GM23338 (cell line): ENCODE results near the gene RPLP1. TPM values are rescaled to one million over a fixed set of nuclear protein-coding genes. Genes with fewer than 3 reads are reported as not detected.

Experiments
- ATAC-seq: fragments of 200-7000 bp; cut with Tn5 transposase; 3 replicates; pipeline ENCODE4 v1.9.1; 2020
- DNase-seq: peaks from one replicate; pipeline ENCODE4 v3.0.0-alpha.2; 2015; ENCODE audit warnings: low spot score
- H2AFZ ChIP-seq: fragments of 200-600 bp; sonication (generic); 2 replicates; pipeline ENCODE4 v1.8.0; 2016; ENCODE audit warnings: antibody characterized with exemption, mild to moderate bottlenecking, moderate library complexity
- H3F3A ChIP-seq: fragments of 200-600 bp; sonication (generic); replicated peaks from 2 replicates; pipeline ENCODE4 v1.8.0; 2017; ENCODE audit warnings: antibody characterized with exemption, mixed run types, low read depth
- H3K27ac ChIP-seq: fragments of 200-600 bp; sonication (generic); 2 replicates; pipeline ENCODE4 v1.6.1; 2016; ENCODE audit warnings: low read depth
- H3K27me3 ChIP-seq: fragments of 200-600 bp; sonication (generic); 2 replicates; pipeline ENCODE4 v1.8.0; 2016; ENCODE audit warnings: mild to moderate bottlenecking, mixed run types, moderate library complexity; ENCODE audit not compliant: insufficient read depth
- H3K36me3 ChIP-seq: fragments of 200-600 bp; sonication (generic); 2 replicates; pipeline ENCODE4 v1.8.0; 2016; ENCODE audit warnings: mild to moderate bottlenecking; ENCODE audit not compliant: insufficient read depth
- H3K4me1 ChIP-seq: fragments of 200-600 bp; sonication (generic); 2 replicates; pipeline ENCODE4 v1.8.0; 2016; ENCODE audit warnings: mild to moderate bottlenecking, moderate library complexity; ENCODE audit not compliant: insufficient read depth
- H3K4me2 ChIP-seq: fragments of 200-600 bp; sonication (generic); 2 replicates; pipeline ENCODE4 v1.7.1; 2017; ENCODE audit warnings: mixed run types
- H3K4me3 ChIP-seq: fragments of 200-600 bp; sonication (generic); 2 replicates; pipeline ENCODE4 v1.6.1; 2016; ENCODE audit warnings: mixed run types
- H3K79me2 ChIP-seq: fragments of 200-600 bp; sonication (generic); replicated peaks from 2 replicates; pipeline ENCODE4 v1.8.0; 2017; ENCODE audit warnings: mild to moderate bottlenecking; ENCODE audit not compliant: insufficient read depth
- H3K9me2 ChIP-seq: fragments of 200-600 bp; sonication (generic); 2 replicates; pipeline ENCODE4 v1.8.0; 2017; ENCODE audit not compliant: insufficient read depth
- H4K20me1 ChIP-seq: fragments of 200-600 bp; sonication (generic); replicated peaks from 2 replicates; pipeline ENCODE4 v1.8.0; 2017; ENCODE audit warnings: mild to moderate bottlenecking; ENCODE audit not compliant: insufficient read depth
- H3K27ac Mint-ChIP-seq: 2 replicates; pipeline ENCODE4 v1.8.0; 2020; ENCODE audit warnings: inconsistent platforms, mild to moderate bottlenecking, moderate library complexity, mixed read lengths
- H3K27me3 Mint-ChIP-seq: 3 replicates; pipeline ENCODE4 v1.8.0; 2022; ENCODE audit warnings: low read depth, mild to moderate bottlenecking, moderate library complexity, mixed read lengths, inconsistent platforms; ENCODE audit not compliant: insufficient read depth, poor library complexity
- H3K36me3 Mint-ChIP-seq: 3 replicates; pipeline ENCODE4 v1.8.0; 2021; ENCODE audit warnings: low read depth, mild to moderate bottlenecking, inconsistent platforms, moderate library complexity, mixed read lengths
- H3K4me1 Mint-ChIP-seq: 3 replicates; pipeline ENCODE4 v1.8.0; 2020; ENCODE audit warnings: mild to moderate bottlenecking, inconsistent platforms, mixed read lengths
- H3K4me3 Mint-ChIP-seq: 3 replicates; pipeline ENCODE4 v1.8.0; 2021; ENCODE audit warnings: moderate library complexity, mild to moderate bottlenecking, inconsistent platforms, mixed read lengths
- H3K9me3 Mint-ChIP-seq: 3 replicates; pipeline ENCODE4 v1.8.0; 2020; ENCODE audit warnings: moderate library complexity, mild to moderate bottlenecking, inconsistent platforms, mixed read lengths
- CREB1 ChIP-seq: fragments of 250-450 bp; sonication (Bioruptor Pico); IDR thresholded peaks from 2 replicates; pipeline ENCODE4 v1.5.0; 2020; ENCODE audit warnings: low read depth, mild to moderate bottlenecking, moderate library complexity
- CTCF ChIP-seq, 2 experiments: fragments of 200-600 bp in 1 of 2; sonication (generic) in 1 of 2; conservative IDR thresholded peaks; 2 replicates each; pipeline versions ENCODE4 v1.5.1 to v1.6.1; 2016 to 2017; ENCODE audit warnings: antibody characterized with exemption in 2 of 2, low read depth in 2 of 2, mild to moderate bottlenecking in 2 of 2, moderate library complexity in 1 of 2
- ETS1 ChIP-seq: IDR thresholded peaks from 2 replicates; pipeline ENCODE4 v1.6.1; 2016; ENCODE audit warnings: antibody characterized with exemption
- EZH2 ChIP-seq: fragments of 200-600 bp; sonication (generic); IDR thresholded peaks from one replicate; pipeline ENCODE4 v1.8.0; 2017; ENCODE audit warnings: antibody characterized with exemption, mild to moderate bottlenecking, low read depth; ENCODE audit not compliant: unreplicated experiment
- EZH2phosphoT487 ChIP-seq: fragments of 200-600 bp; sonication (generic); IDR thresholded peaks from one replicate; pipeline ENCODE4 v1.8.1; 2018; ENCODE audit warnings: antibody characterized with exemption; ENCODE audit not compliant: unreplicated experiment
- JUNB ChIP-seq: IDR thresholded peaks from one replicate; pipeline ENCODE4 v1.6.1; 2016; ENCODE audit warnings: antibody characterized with exemption; ENCODE audit not compliant: unreplicated experiment
- NANOG ChIP-seq: IDR thresholded peaks from 2 replicates; pipeline ENCODE4 v1.6.1; 2016; ENCODE audit warnings: antibody characterized with exemption, borderline replicate concordance
- POLR2AphosphoS5 ChIP-seq: IDR thresholded peaks from 2 replicates; pipeline ENCODE4 v1.6.1; 2016; ENCODE audit warnings: antibody characterized with exemption, low read depth
- REST ChIP-seq: IDR thresholded peaks from one replicate; pipeline ENCODE4 v1.6.1; 2018; ENCODE audit warnings: antibody characterized with exemption; ENCODE audit not compliant: unreplicated experiment
- STAT1 ChIP-seq: IDR thresholded peaks from one replicate; pipeline ENCODE4 v1.6.1; 2016; ENCODE audit warnings: antibody characterized with exemption; ENCODE audit not compliant: unreplicated experiment
- ZNF114 ChIP-seq: fragments of 250-450 bp; sonication (Bioruptor Pico); IDR thresholded peaks from 2 replicates; pipeline ENCODE4 v1.5.0; 2020; ENCODE audit warnings: mild to moderate bottlenecking, moderate library complexity
- ZNF331 ChIP-seq: fragments of 250-450 bp; sonication (Bioruptor Pico); IDR thresholded peaks from 2 replicates; pipeline ENCODE4 v1.5.0; 2020; ENCODE audit warnings: low read depth, mild to moderate bottlenecking, moderate library complexity
- ZNF462 ChIP-seq: fragments of 250-450 bp; sonication (Bioruptor Pico); IDR thresholded peaks from 2 replicates; pipeline ENCODE4 v1.5.0; 2020; ENCODE audit warnings: mild to moderate bottlenecking, moderate library complexity
- polyA plus RNA-seq: library from polyadenylated mRNA; unstranded; fragments of >200 nt; fragmentation: Nextera tagmentation; extraction: Ambion mirVana; gene quantifications from 2 replicates; pipeline ENCODE4 v1.2.1, GENCODE V29; 2016
- total RNA-seq: library from RNA; depleted of rRNA; stranded (reverse); fragments of >200 nt; shearing (Covaris generic); gene quantifications from 2 replicates; pipeline ENCODE4 v1.2.3, GENCODE V29; 2014

The RPLP1 gene
- total and polyA plus RNA-seq, 2 experiments from 2014 or later = 283 to 3,258 TPM

GRCh38 chr15:69434679-69435078, 17.9 kb upstream of the RPLP1 start:
- TF ChIP-seq CREB1 = no peak
- TF ChIP-seq STAT1 = no peak
- TF ChIP-seq EZH2phosphoT487 = no peak
- no peak for TF ChIP-seq JUNB
- no peak for TF ChIP-seq NANOG
- no peak for TF ChIP-seq ZNF462
- TF ChIP-seq CTCF (conservative IDR thresholded peaks at IDR 0.05; ENCODE audit: low read depth in 2 of 2) = no peak
- no peak for TF ChIP-seq EZH2
- no peak for TF ChIP-seq ETS1
- TF ChIP-seq ZNF114 (CRISPR knock-in tag) = no peak
- no peak for TF ChIP-seq REST
- no peak for TF ChIP-seq ZNF331 (CRISPR knock-in tag)
- TF ChIP-seq POLR2AphosphoS5 = no peak
- Mint-ChIP-seq H3K36me3 (peaks cover 80% of the 10 kb centered on the region), H3K27me3 (no peaks in the 10 kb centered on the region), H3K9me3 (no peaks in the 10 kb centered on the region), H3K4me3 (no peak overlapping the region), H3K27ac (no peak overlapping the region), H3K4me1 (no peaks in the 10 kb centered on the region)
- Histone ChIP-seq H3K9me2 (no peaks in the 10 kb centered on the region), H3K4me3 (no peak overlapping the region), H3K4me2 (no peak overlapping the region), H3K36me3 (peaks cover 53% of the 10 kb centered on the region), H3K27me3 (no peaks in the 10 kb centered on the region), H3F3A (no peaks in the 10 kb centered on the region), H3K27ac (no peak overlapping the region), H4K20me1 (peaks cover 11% of the 10 kb centered on the region; the same call in 1 of the 2 replicates), H2AFZ (no peak overlapping the region), H3K4me1 (no peaks in the 10 kb centered on the region), H3K79me2 (peaks cover 10% of the 10 kb centered on the region)
- no peak for DNase-seq
- ATAC-seq = no peak
